DND-41 (cell line): ENCODE measurements around the gene WDR88.
"Not testable (repeated sequence)": the region's sequence is repeated elsewhere in the genome, so short reads cannot be mapped to it uniquely, and the experiment has no call there.

Experiments
- CTCF ChIP-seq: IDR thresholded peaks from 2 replicates; pipeline ENCODE4 v1.5.1; 2012; ENCODE audit warnings: borderline replicate concordance, low read length, moderate library complexity, mild to moderate bottlenecking; ENCODE audit not compliant: poor library complexity, severe bottlenecking; ENCODE audit errors: extremely low read depth
- EZH2 ChIP-seq: IDR thresholded peaks from 3 replicates; pipeline ENCODE4 v1.6.1; 2012; ENCODE audit warnings: borderline replicate concordance, low read depth, mild to moderate bottlenecking, moderate library complexity, low read length, inconsistent platforms; ENCODE audit not compliant: severe bottlenecking

DNA sequence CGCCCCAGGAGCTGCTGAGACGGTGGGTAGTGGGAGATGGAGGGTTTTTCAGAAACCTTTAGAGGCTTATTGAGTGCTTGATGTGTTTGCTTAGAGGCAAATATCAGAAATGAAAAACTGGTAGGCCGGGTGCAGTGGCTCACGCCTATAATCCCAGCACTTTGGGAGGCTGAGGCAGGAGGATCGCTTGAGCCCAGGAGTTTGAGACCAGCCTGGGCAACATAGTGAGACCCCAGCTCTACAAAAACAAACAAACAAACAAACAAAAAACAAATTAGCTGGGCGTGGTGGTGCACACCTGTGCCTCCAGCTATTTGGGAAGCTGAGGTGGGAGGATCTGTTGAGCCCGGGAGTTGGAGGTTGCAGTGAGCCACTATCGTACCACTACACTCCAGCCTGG is 5.2 kb upstream of the WDR88 start:
- TF ChIP-seq CTCF, EZH2: not testable (repeated sequence)
